Activated CD4-positive, alpha-beta memory T cell treated with anti-CD3 and anti-CD28 coated beads, Interleukin-2, amount 10 ng/mL, durations not matched to agents 7 days and 5 days (primary cell): ENCODE results near the gene SH3RF3. TPM values are rescaled to one million over a fixed set of nuclear protein-coding genes. Genes with fewer than 3 reads are reported as not detected.

Experiments
- CTCF ChIA-PET: fragments of 350-600 bp; sonication (Branson Sonifier 250); formaldehyde crosslinking; loops from one replicate; lab custom pipeline; 2021; ENCODE audit warnings: antibody characterized with exemption, inconsistent platforms; lab: Charles Lee
- POLR2A ChIA-PET: fragments of 350-600 bp; sonication (Branson Sonifier 250); formaldehyde crosslinking; loops from one replicate; lab custom pipeline; 2021; ENCODE audit warnings: antibody characterized with exemption; lab: Charles Lee
- DNase-seq: peaks from one replicate; pipeline ENCODE4 v3.0.0-alpha.2; 2020
- H3K27ac Mint-ChIP-seq: one replicate; pipeline ENCODE4 v1.8.0; 2021; ENCODE audit warnings: mild to moderate bottlenecking, mixed read lengths
- H3K27me3 Mint-ChIP-seq: one replicate; pipeline ENCODE4 v1.8.0; 2021; ENCODE audit warnings: mixed read lengths
- H3K36me3 Mint-ChIP-seq: one replicate; pipeline ENCODE4 v1.8.0; 2021; ENCODE audit warnings: low read depth, mixed read lengths
- H3K4me1 Mint-ChIP-seq: one replicate; pipeline ENCODE4 v1.8.0; 2021; ENCODE audit warnings: mixed read lengths
- H3K4me3 Mint-ChIP-seq: one replicate; pipeline ENCODE4 v1.8.0; 2021; ENCODE audit warnings: mild to moderate bottlenecking, mixed read lengths
- H3K9me3 Mint-ChIP-seq: one replicate; pipeline ENCODE4 v1.8.0; 2021; ENCODE audit warnings: mixed read lengths
- total RNA-seq, 2 experiments: library from RNA; stranded (reverse); gene quantifications; one replicate each; pipeline ENCODE4 v1.2.3, GENCODE V29; 2021

The SH3RF3 gene
- total RNA-seq, 2 experiments from 2014 or later: 0.23 to 0.45 TPM

GRCh38 chr2:109352056-109352897, 223.3 kb downstream of the SH3RF3 start:
- Mint-ChIP-seq H3K36me3 (no peaks in the 10 kb centered on the region), H3K4me1 (peaks cover 34% of the 10 kb centered on the region), H3K9me3 (no peaks in the 10 kb centered on the region), H3K4me3 (no peak overlapping the region), H3K27ac (no peak overlapping the region), H3K27me3 (peaks cover 20% of the 10 kb centered on the region)
- no peak for DNase-seq
- CTCF ChIA-PET: interaction anchor here (1.9 kb wide), 1 partner anchor 224 kb away, joined by 5 read pairs; no protein-coding TSS in a partner anchor
- POLR2A ChIA-PET: interaction anchor here (1.3 kb wide), 1 partner anchor 17 kb away, joined by 3 read pairs; no protein-coding TSS in a partner anchor

DNA sequence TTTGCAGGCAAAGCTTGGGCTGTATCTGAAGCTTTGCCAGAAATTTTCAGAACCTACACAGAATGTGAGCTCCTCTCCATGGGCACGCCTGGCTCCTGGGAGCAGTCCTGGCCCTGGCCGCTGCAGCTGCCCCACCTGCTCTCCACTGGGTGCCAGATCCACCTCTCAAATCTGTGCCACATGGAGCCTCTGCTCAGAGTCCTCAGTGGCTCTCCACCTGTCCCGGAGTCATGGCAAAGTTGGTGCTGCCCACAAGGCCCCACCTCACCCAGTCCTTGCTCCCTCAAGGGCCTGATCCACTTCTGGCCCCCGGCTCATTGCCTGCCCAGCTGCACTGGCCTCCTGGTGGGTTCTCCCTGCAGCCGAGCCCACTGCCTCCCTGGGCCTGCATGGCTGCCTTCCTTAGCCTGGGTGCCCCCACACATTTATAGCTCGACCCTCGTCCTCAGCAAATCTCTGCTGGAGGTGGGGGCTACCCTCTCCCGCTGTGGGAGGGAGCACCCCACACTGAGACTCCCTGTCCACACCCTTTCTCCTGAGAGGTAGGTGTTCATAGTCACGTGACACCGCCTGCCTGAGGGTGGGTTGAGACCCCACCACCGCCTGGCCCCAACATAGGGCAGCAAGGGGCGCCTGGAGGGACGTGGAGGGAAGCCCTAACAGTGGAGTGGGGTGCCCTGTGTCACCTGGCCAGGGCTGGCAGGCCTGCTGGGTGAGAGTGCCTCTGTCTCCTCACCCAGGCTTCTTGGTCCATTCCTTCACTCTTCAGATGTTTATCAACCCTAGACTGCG, 224.1 kb downstream of the SH3RF3 start:
- Mint-ChIP-seq H3K27me3 (peaks cover 23% of the 10 kb centered on the region), H3K36me3 (no peaks in the 10 kb centered on the region), H3K27ac (no peak overlapping the region), H3K4me1 (peaks cover 33% of the 10 kb centered on the region), H3K4me3 (no peak overlapping the region), H3K9me3 (no peaks in the 10 kb centered on the region)
- peak; percentile 1 for DNase-seq
- ChIA-PET POLR2A (interaction anchor here (1.3 kb wide), 1 partner anchor 17 kb away, joined by 3 read pairs; no protein-coding TSS in a partner anchor), CTCF (no interaction called here)

- Mint-ChIP-seq H3K27ac (no peak overlapping the region), H3K9me3 (peaks cover 2% of the 10 kb centered on the region), H3K4me3 (no peak overlapping the region), H3K36me3 (no peaks in the 10 kb centered on the region), H3K4me1 (peaks cover 23% of the 10 kb centered on the region), H3K27me3 (peaks cover 33% of the 10 kb centered on the region)
- POLR2A ChIA-PET: no interaction called here
- CTCF ChIA-PET: interaction anchor here (0.6 kb wide), 1 partner anchor 63 kb away, joined by 3 read pairs; no protein-coding TSS in a partner anchor
- peak; percentile 12 for DNase-seq
These were observed 225.1 kb downstream of the SH3RF3 start for GRCh38 chr2:109353806-109354745.

- Mint-ChIP-seq H3K9me3 (peaks cover 3% of the 10 kb centered on the region), H3K27me3 (peaks cover 38% of the 10 kb centered on the region)
- CTCF ChIA-PET: no interaction called here
These were observed 226.3 kb downstream of the SH3RF3 start for GRCh38 chr2:109355192-109355843.

GRCh38 chr2:109356324-109357035, 227.5 kb downstream of the SH3RF3 start:
- Mint-ChIP-seq H3K27ac (no peak overlapping the region), H3K4me3 (no peak overlapping the region), H3K36me3 (no peaks in the 10 kb centered on the region), H3K9me3 (peaks cover 3% of the 10 kb centered on the region), H3K4me1 (no peaks in the 10 kb centered on the region), H3K27me3 (peaks cover 38% of the 10 kb centered on the region)
- ChIA-PET POLR2A (no interaction called here), CTCF (no interaction called here)
- peak; percentile 9 for DNase-seq

More at GRCh38 chr2:109355192-109355843, 226.3 kb downstream of the SH3RF3 start:
- no peak overlapping the region for H3K27ac Mint-ChIP-seq
- no peak for DNase-seq
- H3K4me1 Mint-ChIP-seq: peaks cover 11% of the 10 kb centered on the region
- H3K4me3 Mint-ChIP-seq: no peak overlapping the region
- POLR2A ChIA-PET: no interaction called here
- H3K36me3 Mint-ChIP-seq: no peaks in the 10 kb centered on the region

DNA sequence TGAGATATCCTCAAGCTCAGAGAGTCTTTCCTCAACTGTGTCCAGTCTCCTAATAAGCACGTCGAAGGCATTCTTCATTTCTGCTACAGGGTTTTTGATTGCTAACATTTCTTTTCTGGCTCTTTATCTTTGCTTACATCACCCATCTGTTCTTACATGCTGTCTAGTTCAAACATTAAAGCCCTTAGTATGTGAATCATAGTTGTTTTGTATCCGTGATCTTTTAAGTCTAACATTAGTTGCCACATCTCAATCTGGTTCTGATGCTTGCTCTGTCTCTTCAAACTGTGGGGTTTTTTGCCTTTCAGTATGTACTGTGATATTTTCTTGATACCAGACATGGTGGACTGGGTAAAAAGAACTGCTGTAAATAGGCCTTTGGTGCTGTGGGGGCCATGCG, 235.2 kb downstream of the SH3RF3 start:
- POLR2A ChIA-PET: no interaction called here
- CTCF ChIA-PET: no interaction called here
- no peaks in the 10 kb centered on the region for H3K36me3 Mint-ChIP-seq
- H3K9me3 Mint-ChIP-seq: no peaks in the 10 kb centered on the region
- H3K27ac Mint-ChIP-seq: no peak overlapping the region
- no peak overlapping the region for H3K4me3 Mint-ChIP-seq
- no peaks in the 10 kb centered on the region for H3K4me1 Mint-ChIP-seq
- no peak for DNase-seq
- H3K27me3 Mint-ChIP-seq: peaks cover 40% of the 10 kb centered on the region

- CTCF ChIA-PET: no interaction called here
- POLR2A ChIA-PET: no interaction called here
- no peak overlapping the region for H3K27ac Mint-ChIP-seq
- no peaks in the 10 kb centered on the region for H3K4me1 Mint-ChIP-seq
- no peaks in the 10 kb centered on the region for H3K36me3 Mint-ChIP-seq
- peaks cover 36% of the 10 kb centered on the region for H3K27me3 Mint-ChIP-seq
- no peak for DNase-seq
- H3K9me3 Mint-ChIP-seq: no peaks in the 10 kb centered on the region
- H3K4me3 Mint-ChIP-seq: no peak overlapping the region
These were observed 236.1 kb downstream of the SH3RF3 start for GRCh38 chr2:109365131-109365530.

- CTCF ChIA-PET: no interaction called here
- Mint-ChIP-seq H3K36me3 (no peaks in the 10 kb centered on the region), H3K4me1 (no peaks in the 10 kb centered on the region), H3K9me3 (no peaks in the 10 kb centered on the region), H3K27ac (no peak overlapping the region), H3K27me3 (peaks cover 28% of the 10 kb centered on the region), H3K4me3 (no peak overlapping the region)
- DNase-seq: no peak
- POLR2A ChIA-PET: no interaction called here
These were observed 238.7 kb downstream of the SH3RF3 start for GRCh38 chr2:109367683-109368082.

- H3K4me1 Mint-ChIP-seq: no peaks in the 10 kb centered on the region
- no peaks in the 10 kb centered on the region for H3K9me3 Mint-ChIP-seq
- CTCF ChIA-PET: no interaction called here
These were observed 239.8 kb downstream of the SH3RF3 start for GRCh38 chr2:109368798-109369197.

DNA sequence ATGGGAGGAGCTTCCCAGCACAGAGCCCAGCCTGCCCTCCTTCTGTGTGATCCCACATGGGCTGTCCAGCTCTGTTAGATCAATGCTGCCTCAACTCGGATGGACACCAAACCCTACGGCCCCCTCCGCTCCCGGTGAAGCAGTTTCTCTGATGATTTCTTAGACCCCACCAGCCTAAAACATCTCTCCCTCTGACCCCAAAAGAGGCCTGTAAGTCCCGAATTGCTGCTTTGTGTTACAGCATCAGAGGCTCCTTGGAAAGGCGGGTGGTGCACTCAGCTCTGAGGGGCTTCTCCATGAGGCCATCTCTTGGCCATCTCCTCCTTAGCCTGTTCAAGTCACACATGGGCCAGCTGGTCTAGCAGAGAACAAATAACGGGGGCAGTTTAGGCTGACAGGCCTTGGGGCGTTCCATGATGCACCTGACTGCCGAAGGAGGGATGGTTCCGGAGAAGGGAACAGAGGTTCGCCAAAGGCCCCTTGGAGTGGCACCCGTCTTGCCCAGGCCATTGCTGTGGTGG, 240.7 kb downstream of the SH3RF3 start:
- ChIA-PET POLR2A (no interaction called here), CTCF (no interaction called here)
- H3K27ac Mint-ChIP-seq: no peak overlapping the region
- DNase-seq: no peak
- no peak overlapping the region for H3K4me3 Mint-ChIP-seq
- no peaks in the 10 kb centered on the region for H3K9me3 Mint-ChIP-seq
- peaks cover 13% of the 10 kb centered on the region for H3K27me3 Mint-ChIP-seq
- no peaks in the 10 kb centered on the region for H3K36me3 Mint-ChIP-seq
- H3K4me1 Mint-ChIP-seq: no peaks in the 10 kb centered on the region

More at GRCh38 chr2:109368798-109369197, 239.8 kb downstream of the SH3RF3 start:
- Mint-ChIP-seq H3K27me3 (peaks cover 18% of the 10 kb centered on the region), H3K27ac (no peak overlapping the region), H3K36me3 (no peaks in the 10 kb centered on the region), H3K4me3 (no peak overlapping the region)
- POLR2A ChIA-PET: no interaction called here
- DNase-seq: no peak

GRCh38 chr2:109370399-109371035, 241.5 kb downstream of the SH3RF3 start:
- POLR2A ChIA-PET: no interaction called here
- Mint-ChIP-seq H3K27ac (no peak overlapping the region), H3K4me3 (no peak overlapping the region), H3K36me3 (no peaks in the 10 kb centered on the region), H3K9me3 (no peaks in the 10 kb centered on the region), H3K4me1 (no peaks in the 10 kb centered on the region), H3K27me3 (peaks cover 8% of the 10 kb centered on the region)
- CTCF ChIA-PET: no interaction called here
- DNase-seq: no peak
